GM19035 (cell line): ENCODE results near the gene GAB1.
A peak's percentile ranks its signal among the peaks of the same experiment; 100 is the strongest.

Experiments
- ATAC-seq: cut with Tn5 transposase; IDR thresholded peaks from one replicate; pipeline ENCODE4 v1.9.1; 2021; ENCODE audit not compliant: unreplicated experiment

The GAB1 gene

DNA sequence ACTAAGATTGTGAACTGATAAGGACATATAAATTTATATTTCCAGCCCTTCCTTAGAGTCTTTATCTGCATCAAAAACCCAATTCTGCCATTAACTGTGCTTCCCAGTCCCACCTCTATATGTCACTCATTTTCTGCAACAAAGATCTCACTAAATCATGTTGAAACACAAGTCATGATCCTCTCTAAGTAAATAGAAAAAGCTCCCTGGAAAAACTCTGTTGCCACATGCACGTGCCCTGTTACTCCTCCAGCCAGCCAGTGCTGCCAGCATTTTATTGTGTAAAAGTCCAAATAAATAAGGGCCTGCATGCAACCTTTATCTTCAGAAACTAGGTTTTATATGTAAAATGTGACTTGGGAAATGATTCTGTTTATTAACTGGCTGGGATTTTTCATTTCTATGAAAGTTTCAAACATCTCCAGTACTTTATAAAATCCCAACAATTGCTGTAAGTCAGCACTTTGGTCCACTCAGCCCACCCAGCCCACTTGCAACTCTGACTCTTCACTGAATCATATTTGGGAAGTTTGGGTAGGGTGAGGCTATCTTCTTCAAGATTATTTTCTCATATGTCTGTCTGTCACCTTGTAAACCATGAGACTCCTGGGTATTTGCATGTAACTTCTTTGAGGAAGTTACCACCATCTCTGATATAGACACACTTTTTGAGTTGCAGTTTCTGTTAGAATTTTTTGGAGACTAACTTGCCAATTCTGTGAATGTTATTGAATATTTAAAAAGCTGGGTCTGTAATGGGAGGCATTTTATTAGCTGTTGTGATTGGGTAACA, 136.9 kb downstream of the GAB1 start:
- ATAC-seq, result peak; percentile 77

GRCh38 chr4:143477487-143477886, 140.8 kb downstream of the GAB1 start:
- no peak for ATAC-seq

DNA sequence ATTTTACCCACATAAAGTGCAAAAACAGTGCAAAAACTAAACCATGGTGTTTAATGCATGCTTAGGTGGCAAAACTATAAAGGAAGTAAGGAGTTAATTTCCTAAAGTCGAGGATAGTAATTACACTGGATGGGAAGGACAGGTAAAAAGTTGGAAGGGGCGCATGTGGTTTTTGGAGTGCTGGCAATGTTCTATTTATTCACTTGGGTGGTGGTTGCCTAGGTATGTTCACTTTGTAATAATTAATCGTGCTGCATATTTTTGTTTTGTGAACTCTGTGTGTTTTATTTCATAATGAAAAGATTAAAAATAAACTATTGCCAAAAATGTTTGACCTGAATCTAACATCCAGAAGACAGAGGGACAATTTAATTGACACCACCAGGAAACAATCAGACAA, 144.7 kb downstream of the GAB1 start:
- no peak for ATAC-seq

DNA sequence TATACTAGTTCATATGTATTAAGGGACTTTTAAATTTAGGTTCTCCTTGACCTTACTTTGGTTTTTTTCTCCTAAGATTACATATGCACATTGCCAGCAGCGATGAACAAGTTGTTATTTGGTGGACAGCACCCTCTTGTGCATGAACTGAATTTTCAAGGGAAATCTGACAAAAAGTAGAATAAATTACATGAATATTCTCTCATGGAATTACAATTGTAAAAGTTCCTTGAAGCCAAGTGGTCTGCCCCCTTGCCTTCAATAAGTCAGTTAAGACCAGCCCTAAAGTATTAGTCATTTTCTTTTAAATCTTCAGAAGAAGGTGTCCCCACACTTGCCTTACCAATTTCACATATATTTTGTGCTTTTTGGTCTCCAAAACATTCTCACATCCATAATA, 146.2 kb downstream of the GAB1 start:
- ATAC-seq, result no peak

GRCh38 chr4:143486314-143486713, 149.6 kb downstream of the GAB1 start:
- no peak for ATAC-seq

- no peak for ATAC-seq
These were observed 152.0 kb downstream of the GAB1 start for GRCh38 chr4:143488687-143489086.

GRCh38 chr4:143489106-143489505, 152.4 kb downstream of the GAB1 start:
- ATAC-seq, result no peak

DNA sequence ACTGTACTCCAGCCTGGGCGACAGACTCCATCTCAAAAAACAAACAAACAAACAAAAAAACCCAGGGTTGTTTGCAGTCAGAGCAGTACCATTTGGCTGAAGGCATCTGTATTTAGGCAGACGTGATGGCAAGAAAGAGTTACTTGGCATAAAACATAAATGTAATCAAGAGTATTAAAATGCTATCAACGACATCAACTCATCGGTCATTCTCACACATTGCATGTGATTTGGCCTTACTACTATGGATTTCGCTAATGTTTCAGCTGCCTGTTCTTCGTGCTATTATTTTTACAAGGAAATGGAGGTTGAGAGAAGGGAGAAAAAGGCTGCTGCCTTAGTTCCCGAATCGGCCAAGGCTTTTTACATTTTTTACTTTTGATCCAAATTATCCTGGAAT, 161.3 kb downstream of the GAB1 start:
- ATAC-seq, result no peak

DNA sequence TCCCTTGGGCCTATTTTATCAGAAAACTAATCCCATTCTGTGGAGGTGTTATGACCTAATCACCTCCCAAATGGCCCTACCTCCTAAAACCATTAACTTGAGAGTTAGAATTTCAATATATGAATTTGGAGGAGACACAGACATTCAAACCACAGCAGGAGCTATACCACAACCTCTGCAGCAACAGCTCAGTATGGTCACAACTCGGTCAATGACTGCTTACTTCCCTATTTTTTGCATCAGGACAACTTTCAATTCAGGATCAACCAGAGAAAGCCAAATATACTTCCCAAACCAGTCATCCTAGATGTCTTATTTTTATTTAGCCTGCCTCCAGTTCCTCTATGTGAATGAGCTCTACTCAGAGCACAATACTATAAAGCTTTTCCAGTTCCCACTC, 165.6 kb downstream of the GAB1 start:
- no peak for ATAC-seq

DNA sequence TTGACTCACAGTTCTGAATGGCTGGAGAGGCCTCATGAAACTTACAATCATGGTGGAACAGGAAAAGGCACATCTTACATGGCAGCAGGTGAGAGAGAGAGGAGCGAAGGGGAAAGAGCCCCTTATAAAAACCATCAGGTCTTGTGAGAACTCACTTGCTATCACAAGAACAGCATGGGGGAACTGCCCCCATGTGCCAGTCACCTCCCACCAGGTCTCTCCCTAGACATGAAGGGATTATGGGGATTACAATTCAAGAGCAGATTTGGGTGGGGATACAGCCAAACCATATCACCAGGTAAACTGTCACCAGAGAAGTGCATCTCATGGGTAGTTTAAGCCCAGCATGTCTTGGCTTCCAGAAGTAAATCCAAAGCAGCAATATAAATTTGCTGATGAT, 169.4 kb downstream of the GAB1 start:
- no peak for ATAC-seq

DNA sequence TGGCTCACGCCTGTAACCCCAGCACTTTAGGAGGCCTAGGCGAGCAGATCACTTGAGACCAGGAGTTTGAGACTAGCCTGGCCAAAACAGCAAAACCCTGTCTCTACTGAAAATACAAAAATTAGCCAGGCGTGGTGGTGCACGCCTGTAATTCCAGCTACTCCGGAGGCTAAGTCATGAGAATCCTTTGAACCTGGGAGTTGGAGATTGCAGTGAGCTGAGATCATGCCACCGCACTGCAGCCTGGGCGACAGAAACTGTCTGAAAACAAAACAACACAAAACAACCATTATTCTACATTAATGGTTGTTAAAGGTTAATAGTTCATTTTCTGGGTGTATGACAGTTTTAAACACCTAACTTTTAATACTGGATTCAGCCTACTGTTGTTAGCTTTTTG, 175.2 kb downstream of the GAB1 start:
- no peak for ATAC-seq

DNA sequence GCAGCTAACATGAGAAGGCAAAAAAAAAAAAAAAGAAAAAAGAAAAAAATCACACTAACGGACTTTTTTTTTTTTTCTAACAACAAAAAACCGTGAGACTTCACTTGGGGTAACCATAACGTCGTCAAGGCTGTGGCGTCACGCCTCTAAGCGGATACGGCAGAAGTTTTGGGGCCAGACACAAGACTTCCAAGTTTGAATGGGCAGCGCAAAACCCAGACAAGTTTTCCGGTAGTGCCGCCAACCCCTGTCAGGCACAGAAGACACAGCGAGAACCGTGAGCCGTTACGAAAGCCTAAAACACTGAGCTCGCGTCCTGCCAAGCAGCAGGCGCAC, 176.3 kb downstream of the GAB1 start:
- ATAC-seq, result peak; percentile 47

DNA sequence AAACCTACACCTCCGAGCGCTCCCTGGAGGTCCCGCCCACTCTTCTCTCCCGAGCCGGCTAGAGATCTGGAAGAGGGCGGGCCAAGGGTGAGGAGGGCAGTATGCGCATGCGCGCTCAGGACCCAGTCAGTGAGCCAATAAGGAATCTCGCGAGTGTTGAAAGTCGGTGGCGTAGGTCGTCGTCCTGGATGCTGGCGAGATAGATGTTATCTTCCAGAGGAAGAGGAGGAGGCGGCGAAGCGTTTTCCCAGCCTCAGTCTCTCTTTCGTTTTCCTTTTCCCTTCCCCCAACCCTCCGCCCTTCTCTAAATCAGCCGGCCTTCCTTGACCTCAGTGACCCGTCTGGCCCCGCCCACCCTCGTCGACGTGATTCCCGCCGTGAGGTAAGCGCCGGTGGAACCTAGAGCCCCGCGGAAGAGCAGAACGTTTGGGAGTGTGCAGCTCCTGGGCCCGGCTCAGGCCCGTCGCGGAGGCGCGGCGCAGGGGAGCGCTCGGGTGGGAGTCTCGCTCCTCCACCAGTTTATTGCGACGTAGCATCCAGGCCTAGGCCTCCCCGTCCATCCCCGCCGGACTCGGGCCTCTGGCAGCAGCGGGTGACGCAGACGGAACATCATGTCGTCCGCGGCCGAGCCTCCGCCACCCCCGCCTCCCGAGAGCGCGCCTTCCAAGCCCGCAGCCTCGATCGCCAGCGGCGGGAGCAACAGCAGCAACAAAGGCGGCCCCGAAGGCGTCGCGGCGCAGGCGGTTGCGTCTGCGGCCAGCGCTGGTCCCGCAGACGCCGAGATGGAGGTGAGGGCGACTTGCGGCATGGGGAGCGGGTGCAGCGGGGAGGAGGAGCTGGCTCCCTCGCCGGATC, 176.9 kb downstream of the GAB1 start, which contains the start of gene SMARCA5:
TSS of gene SMARCA5 (plus strand) at position 389 of the 855 bp plus-strand sequence. CDS start at position 612, 223 bp downstream.
- ATAC-seq, result peak; percentile 85

- no peak for ATAC-seq
These were observed 177.5 kb downstream of the GAB1 start for GRCh38 chr4:143514169-143514495.

- no peak for ATAC-seq
These were observed 177.8 kb downstream of the GAB1 start for GRCh38 chr4:143514497-143514896.

GRCh38 chr4:143514901-143515300, 178.2 kb downstream of the GAB1 start:
- no peak for ATAC-seq

DNA sequence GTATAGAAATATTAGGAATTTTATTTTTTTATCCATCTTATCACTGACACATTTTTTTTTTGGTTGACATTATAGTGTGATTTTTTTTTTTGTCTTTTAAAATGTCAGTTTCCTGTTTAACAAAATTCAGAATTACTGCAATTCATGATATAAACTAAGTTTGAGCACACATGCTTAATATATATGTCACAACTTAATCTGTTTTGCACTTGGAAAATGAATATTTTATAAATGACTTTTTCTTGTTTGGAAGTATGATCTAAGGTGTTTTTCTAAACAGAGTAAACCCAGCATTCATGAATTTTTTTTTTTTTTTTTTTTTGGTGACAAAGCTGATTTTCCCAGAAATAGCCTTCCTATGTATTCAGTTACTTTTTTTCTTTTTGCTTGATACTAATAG, 179.2 kb downstream of the GAB1 start:
- ATAC-seq, result no peak

- no peak for ATAC-seq
These were observed 181.1 kb downstream of the GAB1 start for GRCh38 chr4:143517764-143518163.
